A549 (cell line): ENCODE data around the gene DIS3L2. TPM values are rescaled to one million over a fixed set of nuclear protein-coding genes. Genes with fewer than 3 reads are reported as not detected.
"Not testable (repeated sequence)": the region's sequence is repeated elsewhere in the genome, so short reads cannot be mapped to it uniquely, and the experiment has no call there.

ENCODE experiments used
- ATAC-seq, 2 experiments: fragments of 200-7000 bp in 1 of 2; fragments of >200 bp in 1 of 2; cut with Nextera tagmentation in 1 of 2; cut with Tn5 transposase in 1 of 2; 3 replicates each; pipeline versions ENCODE4 v1.8.0 to v1.9.1; 2018 to 2020; ENCODE audit warnings: mild to moderate bottlenecking in 1 of 2, moderate library complexity in 1 of 2
- CTCF ChIA-PET: fragments of 300-600 bp; sonication (Branson Sonifier 250); formaldehyde crosslinking; extraction: SDS; loops from one replicate; lab custom pipeline; 2021; ENCODE audit warnings: antibody characterized with exemption, inconsistent platforms; lab: Yijun Ruan, JAX
- POLR2A ChIA-PET: fragments of 350-600 bp; formaldehyde crosslinking; extraction: SDS; loops from one replicate; lab custom pipeline; 2021; ENCODE audit warnings: antibody characterized with exemption, inconsistent platforms; lab: Yijun Ruan, JAX
- DNase-seq, 2 experiments: peaks; one replicate each; pipeline versions ENCODE4 v3.0.0 to v3.0.0-alpha.2; 2011 to 2016; ENCODE audit warnings: low read depth in 1 of 2, low spot score in 1 of 2
- FAIRE-seq: peaks from 2 replicates; lab custom pipeline; 2011; peaks lifted over from hg19 to GRCh38; lab: Jason Lieb, UNC
- H3K27ac ChIP-seq, 2 experiments: fragments of >200 bp; sonication (Bioruptor Twin); formaldehyde crosslinking; 3 replicates each; pipeline ENCODE4 v1.5.1; 2016 to 2017
- H3K4me1 ChIP-seq: fragments of >200 bp; sonication (Bioruptor Twin); formaldehyde crosslinking; 3 replicates; pipeline ENCODE4 v1.6.1; 2016
- H3K4me2 ChIP-seq: fragments of >200 bp; sonication (Bioruptor Twin); formaldehyde crosslinking; 3 replicates; pipeline ENCODE4 v1.6.1; 2016
- H3K4me3 ChIP-seq: fragments of >200 bp; sonication (Bioruptor Twin); formaldehyde crosslinking; 3 replicates; pipeline ENCODE4 v1.5.1; 2016
- H3K9me3 ChIP-seq: fragments of >200 bp; sonication (Bioruptor Twin); formaldehyde crosslinking; 3 replicates; pipeline ENCODE4 v1.6.1; 2016
- CTCF ChIP-seq: fragments of >200 bp; sonication (Bioruptor Twin); formaldehyde crosslinking; IDR thresholded peaks from 3 replicates; pipeline ENCODE4 v1.5.1; 2016
- MYC ChIP-seq: IDR thresholded peaks from 2 replicates; pipeline ENCODE4 v1.6.1; 2012; ENCODE audit warnings: mild to moderate bottlenecking, inconsistent platforms, low read length, improper control_type of control experiment, borderline replicate concordance
- RAD21 ChIP-seq, 2 experiments: fragments of >200 bp in 1 of 2; sonication (Bioruptor Twin) in 1 of 2; formaldehyde crosslinking in 1 of 2; IDR thresholded peaks in 1 of 2; conservative IDR thresholded peaks in 1 of 2; 2 replicates in 1 of 2; 3 replicates in 1 of 2; pipeline ENCODE4 v1.6.1; 2012 to 2018; ENCODE audit warnings: inconsistent platforms in 1 of 2
- SMC3 ChIP-seq: fragments of >200 bp; sonication (Bioruptor Twin); formaldehyde crosslinking; IDR thresholded peaks from 3 replicates; pipeline ENCODE4 v1.6.1; 2018; ENCODE audit warnings: inconsistent platforms
- USF2 ChIP-seq: fragments of 450-650 bp; IDR thresholded peaks from 2 replicates; pipeline ENCODE4 v1.6.1; 2014; ENCODE audit warnings: antibody characterized with exemption
- ZC3H11A ChIP-seq: fragments of 450-650 bp; IDR thresholded peaks from 2 replicates; pipeline ENCODE4 v1.6.1; 2014; ENCODE audit warnings: antibody characterized with exemption, mild to moderate bottlenecking
- WGBS: methylation state at CpG from one replicate; pipeline ENCODE4 v1.1.6; 2017; ENCODE audit errors: missing lambda C conversion rate; 5-methylcytosine and 5-hydroxymethylcytosine counted together
- polyA plus RNA-seq, 4 experiments: library from polyadenylated mRNA; depleted of rRNA in 3 of 4; stranded (reverse); fragments of >200 nt; fragmentation: RNase III in 1 of 4; extraction: RNeasy Plus Mini Kit Qiagen cat#74134 plus additional on column Dnase treatment in 1 of 4; gene quantifications; 2 replicates in 3 of 4; 3 replicates in 1 of 4; pipeline ENCODE4 v1.2.3, GENCODE V29; 2011 to 2017

Gene DIS3L2
- polyA plus RNA-seq, 2 of the 4 experiments (the other 2 are of a cell fraction): 14.9 to 15.4 TPM

GRCh38 chr2:232325324-232326273 lies 364.1 kb downstream of the DIS3L2 start:
- Histone ChIP-seq H3K4me1 (no peaks in the 10 kb centered on the region), H3K4me3 (no peak overlapping the region), H3K9me3 (no peaks in the 10 kb centered on the region), H3K4me2 (no peak overlapping the region), H3K27ac (no peak overlapping the region)
- TF ChIP-seq USF2 (no peak), SMC3 (peak; percentile 56), ZC3H11A (no peak), RAD21 (conservative IDR thresholded peaks at IDR 0.05 in 1 of 2, IDR thresholded peaks at IDR 0.05 in 1 of 2) (peak; percentile 52 to 61), CTCF (peak; percentile 56)
- 48% methylated on average over 5 of the region's 24 CpGs for WGBS
- DNase-seq: peak in 1 of 2 experiments; percentile 39
- peak; percentile 78 to 90 for ATAC-seq
- ChIA-PET CTCF (interaction anchor here (0.6 to 11.8 kb wide), 41 partner anchors 8 to 429 kb away, joined by 3 to 154 read pairs (median 5); partner anchors contain the start of gene NPPC), POLR2A (no interaction called here)
- FAIRE-seq: peak; percentile 49

- peak; percentile 38; the same call in 1 of the 3 replicates for TF ChIP-seq CTCF
- TF ChIP-seq RAD21 (conservative IDR thresholded peaks at IDR 0.05 in 1 of 2, IDR thresholded peaks at IDR 0.05 in 1 of 2): peak in 1 of 2 experiments; percentile 43; a peak in 1 of 5 replicates
- TF ChIP-seq SMC3: peak; percentile 38
- TF ChIP-seq, all 56 proteins: peak for 3; not testable (repeated sequence) for 53
- H3K4me1 ChIP-seq, DNase-seq, H3K4me2 ChIP-seq, H3K9me3 ChIP-seq, POLR2A ChIA-PET, FAIRE-seq, H3K27ac ChIP-seq, H3K4me3 ChIP-seq: not testable (repeated sequence)
- CTCF ChIA-PET: interaction anchor here (0.6 to 11.8 kb wide), 36 partner anchors 9 to 430 kb away, joined by 3 to 154 read pairs (median 6); partner anchors contain the start of gene NPPC
- WGBS: 47% methylated on average over 8 of the region's 12 CpGs
- ATAC-seq: peak; percentile 2 to 6; a peak in 4 of 6 replicates
These were observed 365.0 kb downstream of the DIS3L2 start for GRCh38 chr2:232326274-232327104.

GRCh38 chr2:232327105-232328031 lies 365.9 kb downstream of the DIS3L2 start:
- DNase-seq: peak; percentile 49 to 75
- H3K4me3 ChIP-seq: no peak overlapping the region
- H3K27ac ChIP-seq: no peak overlapping the region
- 56% methylated on average over 8 of the region's 12 CpGs for WGBS
- ATAC-seq: peak; percentile 63 to 92
- CTCF ChIA-PET: interaction anchor here (0.6 to 11.8 kb wide), 38 partner anchors 9 to 431 kb away, joined by 3 to 154 read pairs (median 4); partner anchors contain the start of gene NPPC
- POLR2A ChIA-PET: no interaction called here
- H3K4me2 ChIP-seq: no peak overlapping the region
- H3K4me1 ChIP-seq: no peaks in the 10 kb centered on the region
- FAIRE-seq: no peak
- H3K9me3 ChIP-seq: no peaks in the 10 kb centered on the region
- peak; percentile 72 for TF ChIP-seq CTCF
- no peak for TF ChIP-seq MYC
- TF ChIP-seq SMC3: peak; percentile 58
- peak; percentile 73 to 79 for TF ChIP-seq RAD21 (conservative IDR thresholded peaks at IDR 0.05 in 1 of 2, IDR thresholded peaks at IDR 0.05 in 1 of 2)
